Activated naive CD4-positive, alpha-beta T cell treated with anti-CD3 and anti-CD28 coated beads, Interleukin-2, amount 50 U/mL, for 16 hours (primary cell): ENCODE measurements around the gene EXOSC5.
"Not testable (repeated sequence)": the region's sequence is repeated elsewhere in the genome, so short reads cannot be mapped to it uniquely, and the experiment has no call there.

Experiments used
- DNase-seq: peaks from one replicate; pipeline ENCODE4 v3.0.0-alpha.2; 2020

Gene EXOSC5

DNA sequence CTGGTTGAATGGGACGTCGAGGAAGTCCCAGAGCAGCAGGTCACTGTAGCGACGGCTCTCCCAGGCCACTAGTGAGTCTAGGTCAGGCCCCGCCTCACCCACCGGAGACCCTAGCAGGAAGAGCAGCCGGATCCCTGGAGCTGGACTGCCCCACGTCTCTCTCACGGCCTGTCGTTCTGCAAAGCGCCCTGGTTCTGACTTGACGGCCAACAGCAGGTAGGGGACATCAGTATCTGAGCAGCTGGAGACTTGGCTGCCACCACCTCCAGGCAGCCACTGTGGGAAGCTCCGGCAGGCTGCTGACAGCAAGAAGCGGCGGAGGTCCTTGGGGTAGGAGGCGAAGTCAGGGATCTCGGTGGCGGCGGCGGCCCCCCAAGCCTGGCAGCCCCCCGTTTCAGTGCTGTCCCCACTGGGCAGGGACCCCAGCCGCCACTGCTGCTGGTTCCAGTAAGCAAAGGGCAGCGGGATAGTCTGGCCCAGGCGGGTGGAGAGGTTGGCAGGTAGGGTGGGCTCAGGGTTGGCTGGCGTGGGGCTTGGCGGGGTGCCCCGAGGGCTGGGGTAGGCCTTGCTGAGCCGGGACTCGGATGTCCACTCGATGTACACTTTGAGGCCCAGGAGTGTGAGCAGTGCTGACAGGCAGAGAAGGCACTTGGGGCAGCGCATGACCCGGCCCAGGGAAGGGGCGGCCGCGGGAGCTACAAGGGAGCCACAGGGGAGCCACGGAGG lies 29.1 kb upstream of the EXOSC5 start:
- DNase-seq, result no peak

DNA sequence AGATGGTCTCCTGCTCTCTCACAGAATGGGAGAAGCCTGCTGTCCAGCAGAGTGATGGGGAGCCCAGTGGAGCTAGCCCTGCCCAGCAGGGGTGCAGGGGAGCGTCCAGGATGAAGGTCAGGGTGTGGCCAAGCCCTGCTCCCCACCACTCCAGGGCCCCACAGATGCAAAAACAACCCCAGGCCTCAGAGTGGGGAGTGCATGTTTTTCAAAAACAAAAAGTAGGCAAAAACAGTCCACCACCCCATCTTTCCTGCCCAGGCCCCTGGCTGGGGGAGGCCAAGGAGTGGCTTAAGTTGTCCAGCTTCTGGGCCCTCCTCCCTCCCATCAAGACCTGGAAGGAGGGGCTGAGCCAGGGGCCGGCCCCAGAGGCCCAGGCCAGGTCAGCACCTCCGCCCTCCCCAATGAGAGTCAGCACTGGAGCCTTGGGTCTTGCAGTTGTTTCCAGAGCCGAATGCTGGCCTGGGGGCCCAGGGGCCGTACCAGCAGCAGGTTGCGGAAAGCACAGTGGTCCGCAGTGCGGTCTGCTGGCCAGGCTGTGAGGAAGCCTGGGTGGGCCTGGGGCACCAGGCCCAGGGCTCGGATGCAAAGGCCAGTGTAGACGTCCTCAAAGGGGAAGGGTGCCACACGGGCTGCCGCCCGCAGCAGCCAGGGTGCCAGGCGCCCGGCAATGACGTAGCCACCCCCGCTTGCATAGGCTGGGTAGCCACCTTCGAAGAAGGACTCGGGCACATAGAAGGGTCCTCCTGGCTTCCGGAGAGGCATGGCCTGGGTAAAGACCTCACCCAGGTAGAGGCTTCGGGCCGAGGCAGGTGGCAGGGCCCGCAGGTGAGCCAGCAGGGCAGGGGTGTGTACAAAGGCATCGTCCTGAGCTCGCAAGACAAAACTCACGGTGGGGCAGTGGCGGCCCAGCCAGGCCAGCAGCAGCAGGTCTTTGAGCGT lies 28.3 kb upstream of the EXOSC5 start:
- no peak for DNase-seq

DNA sequence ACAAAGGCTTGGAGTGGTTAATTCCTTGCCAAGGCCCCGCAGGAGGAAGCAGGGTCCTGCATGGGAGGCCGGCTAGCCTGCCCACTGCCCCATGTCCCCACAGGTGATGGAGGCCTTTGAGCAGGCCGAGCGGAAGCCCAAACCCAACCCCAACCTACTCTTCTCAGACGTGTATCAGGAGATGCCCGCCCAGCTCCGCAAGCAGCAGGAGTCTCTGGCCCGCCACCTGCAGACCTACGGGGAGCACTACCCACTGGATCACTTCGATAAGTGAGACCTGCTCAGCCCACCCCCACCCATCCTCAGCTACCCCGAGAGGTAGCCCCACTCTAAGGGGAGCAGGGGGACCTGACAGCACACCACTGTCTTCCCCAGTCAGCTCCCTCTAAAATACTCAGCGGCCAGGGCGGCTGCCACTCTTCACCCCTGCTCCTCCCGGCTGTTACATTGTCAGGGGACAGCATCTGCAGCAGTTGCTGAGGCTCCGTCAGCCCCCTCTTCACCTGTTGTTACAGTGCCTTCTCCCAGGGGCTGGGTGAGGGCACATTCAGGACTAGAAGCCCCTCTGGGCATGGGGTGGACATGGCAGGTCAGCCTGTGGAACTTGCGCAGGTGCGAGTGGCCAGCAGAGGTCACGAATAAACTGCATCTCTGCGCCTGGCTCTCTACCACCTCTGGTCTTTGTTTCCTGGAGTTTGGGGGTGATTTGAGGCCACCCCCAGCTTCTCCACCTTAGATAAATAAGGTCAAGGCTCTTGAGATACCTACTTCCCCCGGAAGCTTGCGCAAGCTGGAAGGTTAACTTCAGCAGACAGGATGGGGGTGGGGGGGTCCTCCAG lies 27.4 kb upstream of the EXOSC5 start:
- no peak for DNase-seq

DNA sequence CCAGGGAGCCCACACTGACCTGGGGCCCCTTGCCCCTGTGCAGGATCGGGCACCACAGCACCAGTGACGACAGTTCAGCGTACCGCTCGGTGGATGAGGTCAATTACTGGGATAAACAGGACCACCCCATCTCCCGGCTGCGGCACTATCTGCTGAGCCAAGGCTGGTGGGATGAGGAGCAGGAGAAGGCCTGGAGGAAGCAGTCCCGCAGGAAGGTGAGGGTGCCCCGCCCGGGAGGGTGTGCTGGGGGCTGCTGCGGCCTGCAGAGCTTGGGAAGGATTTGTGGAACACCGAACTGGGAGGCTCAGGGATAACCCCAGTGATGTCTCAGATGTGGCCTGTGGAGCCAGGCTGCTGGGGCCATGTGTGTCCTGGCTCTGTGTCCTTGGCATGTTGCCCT lies 25.8 kb upstream of the EXOSC5 start:
- no peak for DNase-seq

DNA sequence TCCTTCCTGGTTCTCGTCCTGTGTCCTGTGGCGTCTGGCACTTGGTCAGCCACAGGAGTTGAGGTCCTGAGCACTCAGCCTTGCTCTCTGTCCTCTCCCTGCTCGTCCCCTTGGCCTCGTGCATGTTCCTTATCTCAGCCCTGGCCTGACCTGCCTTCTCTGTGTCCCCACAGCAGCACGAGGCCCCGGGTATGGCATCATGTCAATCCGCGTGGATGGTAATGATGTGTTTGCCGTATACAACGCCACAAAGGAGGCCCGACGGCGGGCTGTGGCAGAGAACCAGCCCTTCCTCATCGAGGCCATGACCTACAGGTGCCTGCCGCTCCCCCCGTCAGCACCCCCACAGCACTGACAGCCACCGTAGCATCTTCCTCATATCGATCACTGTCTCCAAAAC lies 25.3 kb upstream of the EXOSC5 start:
- DNase-seq, result no peak

DNA sequence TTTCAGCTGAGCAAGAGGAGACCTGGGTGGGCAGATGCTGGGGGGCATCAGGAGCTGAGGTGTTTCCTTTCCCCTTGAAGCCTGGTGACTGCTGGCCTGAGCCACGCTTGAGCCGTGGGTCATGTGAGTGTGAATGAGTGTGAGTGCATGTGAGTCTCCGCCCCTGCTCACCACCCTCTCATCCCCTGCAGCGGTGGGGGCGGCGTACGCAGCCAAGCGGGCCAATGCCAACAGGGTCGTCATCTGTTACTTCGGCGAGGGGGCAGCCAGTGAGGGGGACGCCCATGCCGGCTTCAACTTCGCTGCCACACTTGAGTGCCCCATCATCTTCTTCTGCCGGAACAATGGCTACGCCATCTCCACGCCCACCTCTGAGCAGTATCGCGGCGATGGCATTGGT lies 24.8 kb upstream of the EXOSC5 start:
- DNase-seq, result no peak

DNA sequence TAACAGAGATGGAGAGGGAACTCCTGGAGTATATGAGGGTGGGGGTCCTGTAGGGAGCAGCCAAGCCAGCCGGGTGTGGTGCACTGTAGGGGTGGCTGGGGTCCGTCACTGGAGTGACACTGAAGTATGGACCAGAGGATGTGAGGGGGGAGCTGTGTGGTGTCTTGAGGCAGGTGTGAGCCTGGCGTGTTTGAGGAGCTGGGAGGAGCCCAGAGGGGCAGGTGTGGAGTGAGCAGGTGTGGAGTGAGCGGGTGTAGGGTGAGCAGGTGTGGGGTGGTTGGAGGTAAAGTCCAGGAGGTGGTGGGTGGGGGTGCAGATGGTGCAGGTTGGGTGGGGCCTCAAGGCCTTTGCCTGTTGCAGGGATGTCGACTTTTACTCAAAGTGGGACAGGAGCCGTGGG lies 24.2 kb upstream of the EXOSC5 start:
- DNase-seq, result no peak

DNA sequence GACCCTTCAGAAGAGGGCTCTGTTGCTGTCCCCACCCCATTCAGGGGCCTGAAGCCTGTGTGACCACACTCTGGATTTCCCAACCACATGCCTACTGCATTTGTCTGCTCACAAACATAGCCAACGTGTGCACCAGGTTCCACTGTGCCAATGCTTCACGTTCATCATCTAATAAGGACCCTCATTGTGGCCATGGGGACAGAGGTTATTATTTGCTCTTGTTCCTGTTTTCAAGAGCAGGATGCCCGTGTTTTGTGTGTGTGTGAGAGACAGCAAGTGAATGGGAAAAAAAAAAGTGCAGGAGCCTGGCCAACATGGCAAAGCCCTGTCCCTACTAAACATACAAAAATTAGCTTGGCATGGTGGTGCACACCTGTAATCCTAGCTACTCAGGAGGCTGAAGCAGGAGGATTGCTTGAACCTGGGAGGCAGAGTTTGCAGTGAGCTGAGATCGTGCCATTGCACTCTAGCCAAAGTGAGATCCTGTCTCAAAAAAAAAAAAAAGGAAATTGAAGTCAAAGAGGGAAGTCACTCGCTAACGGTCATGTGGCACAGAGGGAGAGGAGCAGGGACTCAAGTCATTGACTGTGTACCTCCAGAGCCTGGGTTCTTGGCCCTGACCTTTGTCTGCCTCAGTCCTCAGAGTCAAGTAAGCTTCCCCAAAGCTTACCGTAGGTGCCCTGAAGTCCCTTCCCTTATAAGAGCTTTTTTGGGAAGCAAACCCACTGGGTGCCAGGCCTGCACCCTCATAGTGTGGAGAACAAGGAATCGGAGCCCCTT lies 23.1 kb upstream of the EXOSC5 start:
- no peak for DNase-seq

DNA sequence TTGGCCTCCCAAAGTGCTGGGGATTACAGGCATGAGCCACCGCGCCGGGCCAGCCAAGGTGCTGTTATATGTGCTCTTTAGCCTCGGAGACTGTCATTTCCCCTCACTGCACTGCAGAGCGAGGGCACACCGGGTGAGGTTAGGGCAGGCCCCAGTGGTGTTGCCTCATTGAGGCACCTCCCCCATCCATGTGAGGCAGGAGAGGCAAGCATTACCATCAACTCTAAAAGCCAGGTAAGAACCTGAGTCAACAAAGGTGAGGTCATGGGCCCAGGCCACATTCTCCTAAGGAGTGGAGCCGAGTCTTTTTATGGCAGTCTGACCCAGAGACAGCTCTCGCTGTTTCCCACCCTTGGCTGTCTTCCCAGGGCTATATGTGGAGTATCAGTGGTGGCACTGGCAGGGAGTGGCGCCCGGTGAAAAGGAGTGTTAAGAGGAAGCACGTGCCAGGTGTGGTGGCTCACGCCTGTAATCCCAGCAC lies 19.1 kb upstream of the EXOSC5 start:
- DNase-seq, result no peak

DNA sequence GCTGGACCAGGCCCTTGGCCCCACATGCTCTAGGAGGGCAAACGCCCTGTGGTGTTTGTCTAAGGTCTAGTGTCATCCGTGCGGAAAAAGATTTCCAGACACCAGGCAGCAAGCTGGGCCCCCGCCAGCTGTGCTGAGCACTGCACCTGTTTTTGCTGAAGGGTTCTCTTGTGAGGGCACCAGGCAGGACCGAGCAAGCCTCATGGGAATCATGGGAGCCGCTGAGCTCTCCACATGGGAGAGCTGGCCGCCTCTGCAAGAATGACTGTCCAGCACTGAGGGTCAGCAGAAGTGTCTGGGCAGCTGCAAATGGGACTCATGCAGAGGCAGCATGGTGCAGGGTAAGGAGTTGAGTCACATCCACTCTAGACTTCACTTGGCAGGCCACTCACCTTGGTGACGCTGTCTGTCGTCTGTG lies 18.0 kb upstream of the EXOSC5 start:
- no peak for DNase-seq

DNA sequence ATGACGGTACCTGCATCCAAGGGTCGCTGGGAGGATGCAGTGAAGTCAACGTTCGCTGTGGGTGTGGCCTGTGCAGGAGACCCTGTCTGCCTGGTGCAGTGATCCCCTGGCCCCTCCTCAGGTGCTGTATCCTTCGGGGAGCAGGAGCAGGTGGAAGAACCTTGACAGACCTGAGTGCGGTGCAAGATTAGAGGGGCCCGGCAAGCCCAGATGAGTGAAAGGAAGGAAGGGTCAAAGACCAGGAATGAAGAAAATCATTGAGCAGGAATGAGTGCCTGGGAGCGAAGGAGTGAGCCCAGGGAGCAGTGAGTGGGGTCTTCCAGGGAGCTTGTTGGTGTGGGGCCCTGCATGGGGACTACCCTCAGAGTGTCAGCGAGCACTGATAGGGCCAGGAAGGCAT lies 17.3 kb upstream of the EXOSC5 start:
- DNase-seq, result no peak

DNA sequence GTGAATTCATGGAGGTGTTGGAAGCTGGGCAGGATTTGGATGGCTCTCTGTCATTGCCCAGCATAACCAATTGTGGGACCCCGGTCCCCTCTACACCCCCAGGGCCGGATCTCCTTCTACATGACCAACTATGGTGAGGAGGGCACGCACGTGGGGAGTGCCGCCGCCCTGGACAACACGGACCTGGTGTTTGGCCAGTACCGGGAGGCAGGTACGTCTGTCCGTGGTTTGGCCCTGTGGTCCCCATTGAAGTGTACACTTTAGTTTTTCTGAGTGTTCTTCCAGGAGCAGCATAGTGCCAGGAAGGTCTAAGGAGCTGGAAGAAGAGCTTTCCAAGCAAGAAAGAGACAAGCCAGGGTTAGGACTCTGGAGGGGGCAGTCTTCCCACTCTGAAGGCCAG lies 16.8 kb upstream of the EXOSC5 start:
- no peak for DNase-seq

DNA sequence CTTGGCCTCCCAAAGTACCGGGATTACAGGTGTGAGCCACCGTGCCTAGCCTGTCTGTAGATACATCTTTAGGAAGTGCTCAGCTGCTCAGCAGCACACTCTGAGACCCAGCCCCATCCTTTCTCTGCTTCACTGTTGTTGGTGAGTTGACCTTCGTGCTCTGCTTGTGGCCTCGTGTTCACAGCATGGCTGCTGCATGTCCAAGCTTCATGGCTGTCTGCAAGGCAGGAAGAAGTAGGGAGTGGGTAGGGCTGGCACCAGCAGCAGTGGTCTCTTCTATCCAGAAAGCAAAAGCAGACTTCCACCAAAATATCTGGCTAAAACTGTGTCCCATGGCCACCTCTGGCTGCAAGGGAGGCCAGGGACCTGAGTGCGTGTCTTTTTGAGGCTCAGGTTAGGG lies 15.8 kb upstream of the EXOSC5 start:
- no peak for DNase-seq

DNA sequence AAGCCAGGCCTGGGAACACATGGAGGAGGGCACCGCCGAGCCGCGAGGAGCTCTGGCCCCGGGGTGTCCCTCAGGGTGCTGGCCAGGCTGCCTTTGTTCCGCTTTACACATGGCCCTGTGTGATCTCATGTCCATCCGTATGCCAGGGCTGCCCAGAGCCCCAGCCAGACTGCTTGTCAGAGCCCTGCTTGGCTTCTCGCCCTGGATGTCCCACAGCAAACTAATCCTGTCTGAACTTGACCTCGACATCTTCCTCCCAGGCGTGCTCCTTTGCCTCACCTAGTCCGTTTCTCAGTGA lies 14.8 kb upstream of the EXOSC5 start:
- DNase-seq, result no peak

DNA sequence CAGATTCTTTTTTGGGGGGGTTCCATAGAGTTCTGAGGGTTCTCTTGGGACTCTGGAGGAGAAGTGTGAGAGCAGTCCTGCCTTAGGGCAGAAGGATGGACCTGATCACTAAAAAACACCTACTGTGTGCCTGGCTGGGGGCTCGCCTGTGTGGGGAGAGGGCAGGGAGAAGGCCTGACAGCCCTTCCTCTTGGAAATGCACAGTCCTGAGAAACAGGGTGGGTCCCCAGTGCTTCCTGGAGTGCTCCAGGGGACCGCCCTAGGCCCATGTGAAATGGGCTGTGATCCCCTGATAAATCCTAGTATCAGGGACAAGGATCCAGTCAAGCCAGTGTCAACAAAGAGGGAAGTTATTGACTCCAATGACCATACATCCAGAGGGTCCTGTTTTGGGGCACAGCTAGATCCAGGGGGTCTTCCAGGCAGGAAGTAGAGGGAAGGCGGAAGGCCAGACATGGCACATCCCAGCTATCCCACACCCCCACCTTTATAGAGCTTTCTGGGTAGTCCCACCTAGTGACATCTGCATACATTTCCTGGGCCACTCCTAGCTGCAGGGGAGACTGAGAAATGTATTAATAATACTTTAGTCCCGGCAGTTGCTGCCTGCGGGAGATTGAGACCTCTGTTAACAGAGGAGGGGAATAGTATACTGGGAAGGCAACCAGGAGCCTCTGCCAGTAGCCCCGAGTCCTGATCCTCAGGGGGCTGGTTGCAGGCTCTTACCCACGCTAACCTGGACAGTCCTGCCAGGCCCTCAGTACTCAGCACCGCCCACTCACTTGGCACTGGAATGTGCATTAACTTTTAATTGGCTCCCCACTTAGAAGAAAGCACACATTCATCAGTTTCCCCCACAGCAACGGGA lies 14.2 kb upstream of the EXOSC5 start:
- no peak for DNase-seq

DNA sequence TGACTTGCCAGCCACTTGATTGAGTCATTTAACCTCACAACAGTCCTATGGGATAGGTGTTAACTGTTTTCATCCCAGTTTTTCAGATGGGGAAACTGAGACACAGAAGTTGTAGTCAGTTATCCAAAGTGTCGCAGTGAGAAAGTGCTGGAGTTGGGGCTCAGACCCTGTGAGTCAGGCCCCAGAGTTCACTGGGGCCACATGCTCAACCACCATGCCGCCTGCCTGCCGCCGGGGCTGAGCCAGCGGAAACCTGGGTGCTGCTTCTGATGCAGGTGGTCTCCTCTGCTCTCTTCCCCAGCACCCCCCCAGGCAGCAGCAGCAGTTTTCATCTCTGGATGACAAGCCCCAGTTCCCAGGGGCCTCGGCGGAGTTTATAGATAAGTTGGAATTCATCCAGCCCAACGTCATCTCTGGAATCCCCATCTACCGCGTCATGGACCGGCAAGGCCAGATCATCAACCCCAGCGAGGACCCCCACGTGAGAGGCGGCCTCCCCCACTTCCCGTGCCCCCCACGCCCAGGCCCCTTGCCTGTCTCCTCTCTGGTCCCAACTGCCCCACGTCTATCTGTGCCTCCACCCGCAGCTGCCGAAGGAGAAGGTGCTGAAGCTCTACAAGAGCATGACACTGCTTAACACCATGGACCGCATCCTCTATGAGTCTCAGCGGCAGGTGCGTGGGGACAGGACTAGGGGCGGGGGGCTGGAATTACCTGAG lies 13.3 kb upstream of the EXOSC5 start:
- DNase-seq, result no peak

DNA sequence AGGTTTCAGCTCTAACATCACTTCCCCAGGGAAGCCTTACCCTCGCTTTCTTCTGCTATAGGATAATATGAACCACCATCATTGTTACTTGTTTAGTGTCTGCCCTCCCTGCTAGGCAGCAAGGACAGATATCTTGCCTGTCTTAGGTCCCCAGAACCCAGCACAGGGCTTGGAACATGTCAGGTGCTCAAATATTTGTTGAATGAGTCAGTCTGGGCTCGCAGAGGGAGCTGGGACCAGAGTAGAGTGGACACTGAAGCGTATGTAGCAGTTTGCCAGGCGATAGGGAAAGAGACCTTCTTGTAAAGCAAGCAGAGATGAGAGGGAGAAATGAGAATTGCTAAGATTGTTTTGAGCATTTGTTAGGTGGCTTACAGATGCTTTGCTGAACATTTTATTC lies 12.1 kb upstream of the EXOSC5 start:
- no peak for DNase-seq

DNA sequence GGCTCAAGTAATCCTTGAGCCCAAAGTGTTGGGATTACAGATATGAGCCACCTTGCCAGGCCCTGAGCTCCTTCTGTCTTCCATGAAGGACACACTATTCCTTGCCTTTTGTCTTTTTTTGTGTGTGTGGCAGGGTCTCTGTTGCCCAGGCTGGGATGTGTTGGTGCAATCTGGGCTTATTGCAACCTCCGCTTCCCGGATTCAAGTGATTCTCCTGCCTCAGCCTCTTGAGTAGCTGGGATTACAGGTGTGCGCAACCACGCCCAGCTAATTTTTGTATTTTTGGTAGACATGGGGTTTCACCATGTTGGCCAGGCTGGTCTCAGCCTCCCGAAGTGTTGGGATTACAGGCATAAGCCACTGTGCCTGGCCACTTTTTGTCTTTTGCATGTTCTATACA lies 11.7 kb upstream of the EXOSC5 start:
- DNase-seq, result not testable (repeated sequence)

DNA sequence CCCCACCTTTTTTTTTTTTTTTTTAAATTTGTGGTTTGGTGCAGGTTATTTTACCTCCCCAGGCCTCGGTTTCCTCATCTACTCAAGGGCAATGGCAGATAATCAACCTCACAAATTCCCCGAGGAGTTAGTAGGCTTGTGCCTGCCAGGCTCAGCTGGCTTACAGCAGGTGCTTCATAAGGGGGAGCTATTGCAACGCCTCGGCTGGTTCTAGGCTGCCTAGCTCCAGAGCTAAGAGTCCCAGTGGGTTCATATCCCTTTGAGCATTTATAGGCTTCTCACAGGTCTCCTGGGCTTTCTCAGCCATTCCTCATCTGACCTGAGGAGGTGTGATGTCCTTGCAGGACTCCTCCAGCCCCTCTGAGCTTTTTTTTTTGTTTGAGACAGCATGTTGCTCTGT lies 11.1 kb upstream of the EXOSC5 start:
- DNase-seq, result no peak

DNA sequence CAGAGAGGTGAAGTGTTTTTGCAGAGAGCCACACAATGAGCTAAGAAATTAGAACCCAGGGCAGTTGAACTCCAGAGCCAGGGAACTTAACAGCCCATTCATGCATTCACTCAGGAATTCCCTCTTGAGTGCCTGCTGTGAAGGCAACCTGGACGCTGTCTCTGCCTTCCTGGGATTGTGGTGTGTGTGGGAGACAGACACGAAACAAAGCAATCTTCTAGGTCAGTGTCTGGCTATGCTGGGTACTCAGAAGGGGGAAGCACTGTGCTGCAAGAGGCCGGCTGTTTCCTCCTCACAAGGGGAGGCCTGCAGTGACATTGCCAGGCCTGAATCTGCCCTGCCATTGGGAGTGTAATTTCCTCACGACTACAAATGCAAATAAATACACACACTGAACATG lies 10.1 kb upstream of the EXOSC5 start:
- no peak for DNase-seq

DNA sequence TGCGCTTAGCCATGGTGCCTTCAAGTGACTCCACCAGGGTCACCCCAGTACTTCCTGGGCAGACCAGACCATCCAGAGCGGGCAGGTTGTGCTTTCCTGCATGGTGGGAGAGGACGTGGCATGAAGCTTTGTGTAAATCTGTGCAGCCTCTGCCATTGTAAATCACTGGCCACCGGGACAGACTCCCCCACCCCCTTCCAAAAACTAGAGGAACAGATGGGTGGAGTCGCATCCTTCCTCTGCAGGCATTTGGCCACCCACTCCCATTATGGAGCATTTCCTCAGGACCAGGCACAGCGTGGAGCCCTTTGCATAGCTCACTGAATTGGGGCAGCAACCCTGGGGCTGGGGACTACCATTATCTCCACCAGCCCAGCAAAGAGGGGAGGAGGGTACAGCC lies 8.6 kb upstream of the EXOSC5 start:
- DNase-seq, result no peak
